ENCODE measurements around the gene PSMD1.

GRCh38 chr2:231124838-231125568 lies 68.3 kb downstream of the PSMD1 start, which contains the start of gene HTR2B:
- TF ChIP-seq YY1 (IDR thresholded peaks at IDR 0.05; ENCODE audit: low read depth) (no peak), NFIC (IDR thresholded peaks at IDR 0.05) (no peak), RAD21 (IDR thresholded peaks at IDR 0.05; ENCODE audit: low read depth) (no peak), EP300 (IDR thresholded peaks at IDR 0.05; ENCODE audit: borderline replicate concordance) (no peak), CREB1 (IDR thresholded peaks at IDR 0.05; ENCODE audit: low read depth) (no peak), REST (IDR thresholded peaks at IDR 0.05; ENCODE audit: low read depth) (no peak), CEBPB (IDR thresholded peaks at IDR 0.05) (no peak), MAX (IDR thresholded peaks at IDR 0.05) (no peak), EGR1 (IDR thresholded peaks at IDR 0.05) (no peak), FOXM1 (IDR thresholded peaks at IDR 0.05; ENCODE audit: borderline replicate concordance, low read depth) (no peak), TEAD4 (IDR thresholded peaks at IDR 0.05) (no peak), ZBTB7A (IDR thresholded peaks at IDR 0.05; ENCODE audit: low read depth) (no peak)
